Naive thymus-derived CD8-positive, alpha-beta T cell (primary cell): Measurements from ENCODE around the gene NF1. TPM values are rescaled to one million over a fixed set of nuclear protein-coding genes. Genes with fewer than 3 reads are reported as not detected.
"Not testable (repeated sequence)": the region's sequence is repeated elsewhere in the genome, so short reads cannot be mapped to it uniquely, and the experiment has no call there.

Source experiments
- ATAC-seq, 2 donors: fragments of 150-1000 bp; cut with Tn5 transposase in 1 of 2; sonication (Bioruptor Pico), chemical (Tn5 transposase) in 1 of 2; 1 replicate in 1 of 2; 2 replicates in 1 of 2; pipeline ENCODE4 v1.10.0; 2021; ENCODE audit warnings: mild to moderate bottlenecking in 2 of 2, moderate library complexity in 2 of 2
- POLR2A ChIA-PET: fragments of 350-600 bp; sonication (Branson Sonifier 250); formaldehyde crosslinking; loops from one replicate; lab custom pipeline; 2021; ENCODE audit warnings: antibody characterized with exemption; lab: Charles Lee
- DNase-seq, 10 donors: peaks; one replicate each; pipeline versions ENCODE4 v3.0.0 to v3.0.0-alpha.2; 2020 to 2022
- H3K27ac Mint-ChIP-seq, 10 donors: one replicate each; pipeline ENCODE4 v1.8.0; 2020 to 2022; ENCODE audit warnings: mild to moderate bottlenecking in 10 of 10, mixed read lengths in 10 of 10, moderate library complexity in 4 of 10, inconsistent platforms in 1 of 10
- H3K27me3 Mint-ChIP-seq, 5 donors: one replicate each; pipeline ENCODE4 v1.8.0; 2021 to 2022; ENCODE audit warnings: mixed read lengths in 5 of 5
- H3K36me3 Mint-ChIP-seq, 3 donors: one replicate each; pipeline ENCODE4 v1.8.0; 2020 to 2022; ENCODE audit warnings: mixed read lengths in 3 of 3, mild to moderate bottlenecking in 2 of 3, inconsistent platforms in 1 of 3
- H3K4me1 Mint-ChIP-seq, 4 donors: one replicate each; pipeline ENCODE4 v1.8.0; 2021 to 2022; ENCODE audit warnings: mixed read lengths in 4 of 4
- H3K4me3 Mint-ChIP-seq, 10 donors: one replicate each; pipeline ENCODE4 v1.8.0; 2020 to 2022; ENCODE audit warnings: mild to moderate bottlenecking in 10 of 10, mixed read lengths in 10 of 10, moderate library complexity in 6 of 10, inconsistent platforms in 1 of 10
- H3K9me3 Mint-ChIP-seq, 9 donors: one replicate each; pipeline ENCODE4 v1.8.0; 2020 to 2022; ENCODE audit warnings: mixed read lengths in 9 of 9, mild to moderate bottlenecking in 3 of 9, inconsistent platforms in 1 of 9, moderate library complexity in 1 of 9
- polyA plus RNA-seq, 3 donors: library from polyadenylated mRNA; unstranded; fragments of 300-500 nt; fragmentation: Illumina TruSeq; gene quantifications; one replicate each; pipeline ENCODE4 v1.2.3, GENCODE V29; 2021
- total RNA-seq, 8 experiments: library from RNA in 2 of 8; stranded (reverse) in 2 of 8; gene quantifications; one replicate each; pipeline ENCODE4 v1.2.3 and lab custom pipeline; 2021 to 2026

NF1 gene
- total and polyA plus RNA-seq, 5 experiments from 2014 or later, result 7.5 to 47.3 (median 14.3) TPM

GRCh38 chr17:31147507-31148202 lies 52.9 kb downstream of the NF1 start:
- Mint-ChIP-seq H3K27me3 (no peaks in the 10 kb centered on the region), H3K36me3 (peaks cover 0 to 7% (median 3%) of the 10 kb centered on the region in 3 donors), H3K4me3 (no peak overlapping the region), H3K9me3 (peaks cover 0 to 8% (median 6%) of the 10 kb centered on the region in 9 donors), H3K4me1 (no peaks in the 10 kb centered on the region), H3K27ac (no peak overlapping the region)
- DNase-seq, result no peak
- POLR2A ChIA-PET, result no interaction called here
- no peak for ATAC-seq

- H3K4me3 Mint-ChIP-seq, result no peak overlapping the region
- DNase-seq (no peak), ATAC-seq (no peak)
- H3K9me3 Mint-ChIP-seq, result peaks cover 0 to 13% (median 10%) of the 10 kb centered on the region in 9 donors
- POLR2A ChIA-PET, result no interaction called here
- no peaks in the 10 kb centered on the region for H3K27me3 Mint-ChIP-seq
- peaks cover 0 to 12% (median 4%) of the 10 kb centered on the region in 3 donors for H3K36me3 Mint-ChIP-seq
- H3K27ac Mint-ChIP-seq, result no peak overlapping the region
- no peaks in the 10 kb centered on the region for H3K4me1 Mint-ChIP-seq
Measured at GRCh38 chr17:31148205-31148604, 53.4 kb downstream of the NF1 start.

- Mint-ChIP-seq H3K27ac (no peak overlapping the region), H3K9me3 (peaks cover 0 to 17% (median 10%) of the 10 kb centered on the region in 9 donors), H3K4me1 (no peaks in the 10 kb centered on the region), H3K27me3 (no peaks in the 10 kb centered on the region), H3K36me3 (peaks cover 3 to 14% (median 12%) of the 10 kb centered on the region in 3 donors), H3K4me3 (no peak overlapping the region)
- DNase-seq, result no peak
- ATAC-seq, result no peak
- POLR2A ChIA-PET, result no interaction called here
Measured at GRCh38 chr17:31152271-31152670, 57.5 kb downstream of the NF1 start.

GRCh38 chr17:31155208-31155810 lies 60.5 kb downstream of the NF1 start:
- no peak for DNase-seq
- ATAC-seq, result no peak
- Mint-ChIP-seq H3K36me3 (peaks cover 3 to 20% (median 12%) of the 10 kb centered on the region in 3 donors), H3K4me3 (no peak overlapping the region), H3K27me3 (no peaks in the 10 kb centered on the region), H3K27ac (no peak overlapping the region), H3K4me1 (peaks cover 4 to 19% (median 12%) of the 10 kb centered on the region in 4 donors), H3K9me3 (peaks cover 0 to 17% (median 10%) of the 10 kb centered on the region in 9 donors)
- POLR2A ChIA-PET, result interaction anchor here (0.6 kb wide), 1 partner anchor 20 kb away, joined by 8 read pairs; no protein-coding TSS in a partner anchor

GRCh38 chr17:31156326-31156725 lies 61.5 kb downstream of the NF1 start:
- Mint-ChIP-seq H3K4me3 (no peak overlapping the region), H3K27me3 (no peaks in the 10 kb centered on the region), H3K4me1 (peaks cover 4 to 19% (median 14%) of the 10 kb centered on the region in 4 donors), H3K27ac (no peak overlapping the region), H3K36me3 (peaks cover 3 to 20% (median 12%) of the 10 kb centered on the region in 3 donors), H3K9me3 (peaks cover 0 to 17% (median 10%) of the 10 kb centered on the region in 9 donors)
- POLR2A ChIA-PET, result no interaction called here
- no peak for DNase-seq
- no peak for ATAC-seq

GRCh38 chr17:31156864-31157263 lies 62.1 kb downstream of the NF1 start:
- Mint-ChIP-seq H3K36me3 (peaks cover 3 to 20% (median 12%) of the 10 kb centered on the region in 3 donors), H3K4me1 (peaks cover 4 to 19% (median 14%) of the 10 kb centered on the region in 4 donors), H3K9me3 (peaks cover 0 to 17% (median 10%) of the 10 kb centered on the region in 9 donors)
- POLR2A ChIA-PET, DNase-seq, H3K27me3 Mint-ChIP-seq, H3K27ac Mint-ChIP-seq, ATAC-seq, H3K4me3 Mint-ChIP-seq: not testable (repeated sequence)

- H3K27me3 Mint-ChIP-seq, result no peaks in the 10 kb centered on the region
- H3K27ac Mint-ChIP-seq, result peak overlapping the region; percentile 13 to 95 (median 82)
- peak overlapping the region; percentile 70 to 84 (median 81) for H3K4me3 Mint-ChIP-seq
- ATAC-seq, result peak; percentile 63 to 69
- peaks cover 0 to 17% (median 11%) of the 10 kb centered on the region in 3 donors for H3K36me3 Mint-ChIP-seq
- DNase-seq, result peak in 3 of 10 donors; percentile 12 to 30 (median 14)
- POLR2A ChIA-PET, result no interaction called here
- no peaks in the 10 kb centered on the region for H3K9me3 Mint-ChIP-seq
- peaks cover 4 to 19% (median 14%) of the 10 kb centered on the region in 4 donors for H3K4me1 Mint-ChIP-seq
Measured at GRCh38 chr17:31158746-31159377, 64.1 kb downstream of the NF1 start.

GRCh38 chr17:31163091-31163781 lies 68.5 kb downstream of the NF1 start:
- POLR2A ChIA-PET, result no interaction called here

GRCh38 chr17:31167111-31167510 lies 72.3 kb downstream of the NF1 start:
- no peaks in the 10 kb centered on the region for H3K4me1 Mint-ChIP-seq
- H3K36me3 Mint-ChIP-seq, result peaks cover 0 to 18% (median 9%) of the 10 kb centered on the region in 3 donors
- ATAC-seq (no peak), DNase-seq (no peak)
- no peaks in the 10 kb centered on the region for H3K9me3 Mint-ChIP-seq
- POLR2A ChIA-PET, result no interaction called here
- no peak overlapping the region for H3K27ac Mint-ChIP-seq
- H3K4me3 Mint-ChIP-seq, result no peak overlapping the region
- H3K27me3 Mint-ChIP-seq, result no peaks in the 10 kb centered on the region

More at GRCh38 chr17:31163091-31163781, 68.5 kb downstream of the NF1 start:
- Mint-ChIP-seq H3K27me3 (no peaks in the 10 kb centered on the region), H3K4me1 (peaks cover 3 to 13% (median 10%) of the 10 kb centered on the region in 4 donors), H3K4me3 (no peak overlapping the region), H3K36me3 (peaks cover 0 to 7% (median 6%) of the 10 kb centered on the region in 3 donors), H3K9me3 (no peaks in the 10 kb centered on the region), H3K27ac (no peak overlapping the region)
- DNase-seq, result no peak
- no peak for ATAC-seq

GRCh38 chr17:31171701-31172100 lies 76.9 kb downstream of the NF1 start:
- Mint-ChIP-seq H3K4me3 (no peak overlapping the region), H3K27me3 (no peaks in the 10 kb centered on the region), H3K4me1 (no peaks in the 10 kb centered on the region), H3K27ac (no peak overlapping the region), H3K36me3 (peaks cover 0 to 11% (median 9%) of the 10 kb centered on the region in 3 donors), H3K9me3 (no peaks in the 10 kb centered on the region)
- DNase-seq, result no peak
- ATAC-seq, result no peak
- POLR2A ChIA-PET, result no interaction called here

- Mint-ChIP-seq H3K4me3 (no peak overlapping the region), H3K27me3 (no peaks in the 10 kb centered on the region), H3K36me3 (peaks cover 0 to 11% (median 11%) of the 10 kb centered on the region in 3 donors), H3K4me1 (no peaks in the 10 kb centered on the region), H3K9me3 (no peaks in the 10 kb centered on the region), H3K27ac (no peak overlapping the region)
- POLR2A ChIA-PET, result no interaction called here
- ATAC-seq, result no peak
- DNase-seq, result no peak
Measured at GRCh38 chr17:31172388-31172787, 77.6 kb downstream of the NF1 start.

- Mint-ChIP-seq H3K4me3 (no peak overlapping the region), H3K27me3 (no peaks in the 10 kb centered on the region), H3K9me3 (peaks cover 0 to 2% (median 0%) of the 10 kb centered on the region in 9 donors), H3K27ac (no peak overlapping the region), H3K4me1 (no peaks in the 10 kb centered on the region), H3K36me3 (peaks cover 0 to 11% (median 11%) of the 10 kb centered on the region in 3 donors)
- DNase-seq (no peak), ATAC-seq (no peak)
- POLR2A ChIA-PET, result no interaction called here
Measured at GRCh38 chr17:31174215-31174614, 79.4 kb downstream of the NF1 start.
